ENCODE results near the gene GRIA4. TPM values are rescaled to one million over a fixed set of nuclear protein-coding genes. Genes with fewer than 3 reads are reported as not detected.

Gene GRIA4
- total and polyA plus RNA-seq, 12 donors = not detected

- Histone ChIP-seq H3K27me3 (no peaks in the 10 kb centered on the region), H3K36me3 (no peaks in the 10 kb centered on the region), H3K27ac (no peak overlapping the region), H3K4me1 (no peaks in the 10 kb centered on the region), H3K9me3 (no peaks in the 10 kb centered on the region), H3K4me3 (no peak overlapping the region)
- TF ChIP-seq CTCF (IDR thresholded peaks at IDR 0.05) = no peak
- no peak for ATAC-seq
- 86 to 88% methylated on average over 4 of the region's 4 CpGs for WGBS, 2 donors
- intact Hi-C loops (cut with DNase I) = no loop called here
- DNase-seq = no peak
Measured at GRCh38 chr11:105854269-105854668, 244.4 kb downstream of the GRIA4 start.

GRCh38 chr11:105856954-105857353 lies 247.1 kb downstream of the GRIA4 start:
- Histone ChIP-seq H3K27me3 (no peaks in the 10 kb centered on the region), H3K4me3 (no peak overlapping the region), H3K36me3 (no peaks in the 10 kb centered on the region), H3K27ac (no peak overlapping the region), H3K4me1 (no peaks in the 10 kb centered on the region), H3K9me3 (no peaks in the 10 kb centered on the region)
- ATAC-seq = no peak
- no peak for TF ChIP-seq CTCF (IDR thresholded peaks at IDR 0.05)
- 88 to 90% methylated on average over 3 of the region's 3 CpGs for WGBS, 2 donors
- intact Hi-C loops (cut with DNase I) = no loop called here
- DNase-seq = no peak

- intact Hi-C loops (cut with DNase I) = no loop called here
- Histone ChIP-seq H3K27me3 (no peaks in the 10 kb centered on the region), H3K4me1 (no peaks in the 10 kb centered on the region), H3K36me3 (no peaks in the 10 kb centered on the region), H3K9me3 (no peaks in the 10 kb centered on the region), H3K4me3 (no peak overlapping the region), H3K27ac (no peak overlapping the region)
- ATAC-seq (no peak), DNase-seq (no peak)
- no peak for TF ChIP-seq CTCF (IDR thresholded peaks at IDR 0.05)
Measured at GRCh38 chr11:105857728-105858127, 247.9 kb downstream of the GRIA4 start.

- Histone ChIP-seq H3K4me3 (no peak overlapping the region), H3K27me3 (peaks cover 0 to 6% (median 0%) of the 10 kb centered on the region in 7 donors), H3K27ac (no peak overlapping the region), H3K36me3 (no peaks in the 10 kb centered on the region), H3K9me3 (no peaks in the 10 kb centered on the region), H3K4me1 (no peaks in the 10 kb centered on the region)
- ATAC-seq (no peak), DNase-seq (no peak)
- intact Hi-C loops (cut with DNase I) = no loop called here
- TF ChIP-seq CTCF (IDR thresholded peaks at IDR 0.05) = no peak
Measured at GRCh38 chr11:105858841-105859240, 249.0 kb downstream of the GRIA4 start.

GRCh38 chr11:105860105-105860504 lies 250.2 kb downstream of the GRIA4 start:
- Histone ChIP-seq H3K27me3 (peaks cover 0 to 8% (median 0%) of the 10 kb centered on the region in 7 donors), H3K9me3 (no peaks in the 10 kb centered on the region), H3K27ac (no peak overlapping the region), H3K4me3 (no peak overlapping the region), H3K4me1 (no peaks in the 10 kb centered on the region), H3K36me3 (no peaks in the 10 kb centered on the region)
- ATAC-seq (no peak), DNase-seq (no peak)
- intact Hi-C loops (cut with DNase I) = loop anchor here in 2 of 10 donors (5.0 to 10.0 kb wide), 2 partner anchors 1253 to 1605 kb away; no protein-coding TSS in a partner anchor
- WGBS, 2 donors = 80 to 89% methylated on average over 3 of the region's 3 CpGs
- no peak for TF ChIP-seq CTCF (IDR thresholded peaks at IDR 0.05)
